Osteocyte (in vitro differentiated cells): ENCODE data around the gene SMG1. TPM values are rescaled to one million over a fixed set of nuclear protein-coding genes. Genes with fewer than 3 reads are reported as not detected.
A peak's percentile ranks its signal among the peaks of the same experiment; 100 is the strongest.
"Not testable (repeated sequence)": the region's sequence is repeated elsewhere in the genome, so short reads cannot be mapped to it uniquely, and the experiment has no call there.

Source experiments
- DNase-seq: peaks from one replicate; pipeline ENCODE4 v3.0.0; 2021; ENCODE audit warnings: mixed read lengths; ENCODE audit not compliant: unreplicated experiment; ENCODE audit errors: extremely low spot score
- H3K27ac Mint-ChIP-seq: one replicate; pipeline ENCODE4 v1.8.0; 2021; ENCODE audit warnings: mild to moderate bottlenecking, mixed read lengths; ENCODE audit not compliant: unreplicated experiment
- H3K27me3 Mint-ChIP-seq: one replicate; pipeline ENCODE4 v1.8.0; 2021; ENCODE audit warnings: mixed read lengths; ENCODE audit not compliant: unreplicated experiment
- H3K36me3 Mint-ChIP-seq: one replicate; pipeline ENCODE4 v1.8.0; 2021; ENCODE audit warnings: mixed read lengths; ENCODE audit not compliant: unreplicated experiment
- H3K4me1 Mint-ChIP-seq: one replicate; pipeline ENCODE4 v1.8.0; 2021; ENCODE audit warnings: mixed read lengths; ENCODE audit not compliant: unreplicated experiment
- H3K4me3 Mint-ChIP-seq: one replicate; pipeline ENCODE4 v1.8.0; 2021; ENCODE audit warnings: mild to moderate bottlenecking, moderate library complexity, mixed read lengths; ENCODE audit not compliant: unreplicated experiment
- H3K9me3 Mint-ChIP-seq: one replicate; pipeline ENCODE4 v1.8.0; 2021; ENCODE audit warnings: mixed read lengths; ENCODE audit not compliant: unreplicated experiment
- CTCF ChIP-seq: fragments of 200-600 bp; sonication (generic); IDR thresholded peaks from 2 replicates; pipeline ENCODE4 v1.5.0; 2021; ENCODE audit warnings: antibody characterized with exemption, mild to moderate bottlenecking, moderate library complexity
- total RNA-seq: library from RNA; stranded (reverse); gene quantifications from 2 replicates; pipeline ENCODE4 v1.2.1, GENCODE V29; 2021

Gene SMG1
- total RNA-seq, 1 donor from 2014 or later: 77.9 TPM

DNA sequence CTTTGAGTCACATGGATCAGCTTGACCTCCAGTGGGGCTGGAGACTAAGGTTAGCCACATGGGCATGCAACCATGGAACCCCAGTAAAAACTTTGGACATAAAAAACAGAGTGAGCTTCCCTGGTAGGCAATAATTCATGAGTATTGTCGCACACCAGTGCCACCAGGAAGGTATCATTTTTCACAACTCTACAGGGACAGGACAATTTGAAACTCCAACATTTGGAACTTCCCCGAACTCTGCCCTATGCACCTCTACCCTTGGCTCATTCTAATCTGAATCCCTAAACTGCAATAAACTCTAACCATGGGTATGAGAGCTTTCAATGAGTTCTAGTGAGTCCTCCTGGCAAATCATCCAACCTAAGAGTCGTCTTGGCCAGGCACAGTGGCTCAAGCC lies 24.2 kb downstream of the SMG1 start:
- not testable (repeated sequence) for H3K27ac Mint-ChIP-seq, DNase-seq, H3K36me3 Mint-ChIP-seq, H3K27me3 Mint-ChIP-seq, H3K4me3 Mint-ChIP-seq, H3K9me3 Mint-ChIP-seq
- peaks cover 31% of the 10 kb centered on the region for H3K4me1 Mint-ChIP-seq

DNA sequence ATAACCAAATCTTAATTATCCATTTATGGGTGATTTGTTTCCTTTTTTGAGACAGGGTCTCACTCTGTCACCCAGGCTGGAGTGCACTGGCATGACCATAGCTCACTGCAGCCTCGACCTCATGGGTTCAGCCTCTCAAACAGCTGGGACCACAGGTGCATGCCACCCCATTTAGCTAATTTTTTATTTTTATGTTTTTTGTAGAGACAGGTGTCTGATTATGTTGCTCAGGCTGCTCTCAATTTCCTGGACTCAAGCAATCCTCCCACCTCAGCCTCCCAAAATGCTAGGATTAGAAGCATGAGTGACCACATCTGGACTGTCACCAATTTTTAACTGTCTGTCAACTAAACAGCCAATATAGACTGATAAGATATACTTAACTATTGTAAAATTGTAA lies 25.0 kb downstream of the SMG1 start:
- peaks cover 26% of the 10 kb centered on the region for H3K4me1 Mint-ChIP-seq

GRCh38 chr16:18884456-18884855 lies 41.8 kb downstream of the SMG1 start:
- H3K27me3 Mint-ChIP-seq, DNase-seq, H3K9me3 Mint-ChIP-seq, H3K27ac Mint-ChIP-seq, H3K4me3 Mint-ChIP-seq, H3K4me1 Mint-ChIP-seq: not testable (repeated sequence)
- peaks cover 23% of the 10 kb centered on the region for H3K36me3 Mint-ChIP-seq

More for the DNA sequence above, 25.0 kb downstream of the SMG1 start:
- not testable (repeated sequence) for H3K4me3 Mint-ChIP-seq, H3K9me3 Mint-ChIP-seq, H3K36me3 Mint-ChIP-seq, H3K27ac Mint-ChIP-seq, DNase-seq, H3K27me3 Mint-ChIP-seq

GRCh38 chr16:18877734-18878133 lies 48.5 kb downstream of the SMG1 start:
- H3K27ac Mint-ChIP-seq: not testable (repeated sequence)

GRCh38 chr16:18877259-18877658 lies 48.9 kb downstream of the SMG1 start:
- peaks cover 19% of the 10 kb centered on the region for H3K36me3 Mint-ChIP-seq
- not testable (repeated sequence) for H3K4me1 Mint-ChIP-seq, H3K27ac Mint-ChIP-seq, H3K9me3 Mint-ChIP-seq, H3K27me3 Mint-ChIP-seq, DNase-seq, H3K4me3 Mint-ChIP-seq

More at GRCh38 chr16:18877734-18878133, 48.5 kb downstream of the SMG1 start:
- H3K27me3 Mint-ChIP-seq, H3K4me3 Mint-ChIP-seq, H3K9me3 Mint-ChIP-seq, H3K4me1 Mint-ChIP-seq, DNase-seq: not testable (repeated sequence)
- peaks cover 22% of the 10 kb centered on the region for H3K36me3 Mint-ChIP-seq

DNA sequence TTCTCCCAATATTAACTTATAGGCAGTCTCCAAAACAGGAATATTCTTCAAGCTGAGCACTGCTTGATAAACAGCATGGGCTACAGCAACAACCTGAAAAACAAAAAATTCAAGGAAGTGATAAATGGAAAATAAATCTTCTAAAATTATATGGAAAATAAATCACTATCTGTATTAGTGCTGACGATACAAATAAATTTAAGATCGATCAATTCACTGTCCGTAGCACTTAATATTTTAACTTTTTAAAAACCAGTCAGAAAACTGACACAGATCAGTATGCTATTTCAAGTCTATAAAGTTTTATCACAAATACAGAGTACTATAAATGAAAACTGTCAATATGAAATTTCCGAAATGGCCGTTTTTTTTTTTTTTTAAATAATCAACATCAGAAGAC lies 49.9 kb downstream of the SMG1 start:
- not testable (repeated sequence) for H3K27me3 Mint-ChIP-seq, H3K27ac Mint-ChIP-seq, DNase-seq, H3K9me3 Mint-ChIP-seq, H3K4me1 Mint-ChIP-seq, H3K4me3 Mint-ChIP-seq
- H3K36me3 Mint-ChIP-seq: peaks cover 21% of the 10 kb centered on the region

DNA sequence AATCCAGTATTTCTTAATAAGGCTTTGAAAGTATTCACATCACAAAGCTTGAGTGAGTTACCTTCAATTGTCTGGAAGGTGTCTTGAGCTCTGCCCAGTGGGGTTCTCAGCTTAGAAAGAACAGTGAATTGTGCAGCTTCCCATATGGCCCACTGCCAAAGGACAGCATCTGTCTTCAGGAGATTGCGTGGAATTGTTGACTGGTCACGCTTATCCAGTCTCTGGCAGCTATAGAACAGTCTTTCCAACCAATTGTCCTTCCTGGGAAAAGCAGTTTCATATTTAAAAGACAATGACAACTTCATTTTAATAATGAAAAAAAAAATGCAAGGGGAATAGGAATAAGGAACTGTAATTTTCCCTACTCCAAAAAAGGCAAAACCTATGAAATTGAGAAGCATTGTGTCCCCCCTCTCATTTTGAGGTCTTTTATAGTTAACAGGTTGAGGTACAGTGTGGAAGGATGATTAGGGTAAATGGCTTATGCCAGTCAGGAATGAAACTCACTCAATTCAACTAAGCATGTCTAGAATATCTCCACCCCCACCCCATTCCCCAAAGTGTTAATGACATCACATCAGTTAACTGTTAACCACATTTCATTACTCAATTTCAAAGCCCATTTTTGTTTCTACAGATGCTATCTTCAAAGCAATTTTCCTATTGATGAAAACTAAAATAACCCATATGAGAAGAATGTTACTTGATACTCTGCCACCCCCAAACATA lies 57.0 kb downstream of the SMG1 start:
- H3K27ac Mint-ChIP-seq, DNase-seq, H3K4me1 Mint-ChIP-seq, H3K4me3 Mint-ChIP-seq, H3K27me3 Mint-ChIP-seq, H3K9me3 Mint-ChIP-seq: not testable (repeated sequence)
- peaks cover 33% of the 10 kb centered on the region for H3K36me3 Mint-ChIP-seq

DNA sequence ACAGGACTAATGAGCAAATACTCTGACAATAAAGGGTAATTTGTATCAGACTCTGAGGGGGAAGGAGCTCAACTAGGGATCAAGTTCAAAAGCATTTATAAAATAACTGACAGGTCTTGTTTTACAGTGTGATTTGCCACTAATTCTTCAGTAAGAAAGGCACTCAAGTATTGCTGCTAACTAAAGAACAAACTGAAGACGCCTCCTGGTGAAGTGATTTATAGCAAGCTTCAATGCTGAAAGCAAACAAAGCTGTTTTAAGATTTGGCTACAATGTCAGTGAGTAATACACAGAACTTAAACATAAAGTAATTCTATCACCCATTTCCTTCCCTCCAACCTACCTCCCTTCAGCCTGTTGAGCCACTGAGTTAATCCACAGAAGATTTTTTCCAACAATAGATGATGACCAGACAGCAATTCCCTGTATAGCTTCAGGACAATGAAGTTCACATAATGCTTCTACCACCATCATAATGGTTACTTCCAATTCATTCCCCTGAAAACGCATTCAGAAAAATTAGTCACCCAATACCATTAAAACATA lies 59.9 kb downstream of the SMG1 start:
- DNase-seq, H3K4me3 Mint-ChIP-seq, H3K27me3 Mint-ChIP-seq, H3K9me3 Mint-ChIP-seq: not testable (repeated sequence)
- TF ChIP-seq CTCF: peak; percentile 14
- Mint-ChIP-seq H3K4me1 (peaks cover 25% of the 10 kb centered on the region), H3K27ac (peak overlapping the region; percentile 73), H3K36me3 (peaks cover 36% of the 10 kb centered on the region)

- H3K9me3 Mint-ChIP-seq, H3K27ac Mint-ChIP-seq, H3K4me3 Mint-ChIP-seq, DNase-seq, H3K27me3 Mint-ChIP-seq: not testable (repeated sequence)
- Mint-ChIP-seq H3K36me3 (peaks cover 35% of the 10 kb centered on the region), H3K4me1 (peaks cover 25% of the 10 kb centered on the region)
Observed at GRCh38 chr16:18862891-18863290, 63.3 kb downstream of the SMG1 start.
